ENCODE data around the gene HASPIN.
A peak's percentile ranks its signal among the peaks of the same experiment; 100 is the strongest.

Gene HASPIN

GRCh38 chr17:3723556-3724377 is at the start of gene HASPIN:
TSS of gene HASPIN (plus strand) at chr17:3723903. CDS start at chr17:3723936, 33 bp downstream.
- peak; percentile 99 for DNase-seq (ENCODE audit: low spot score)
- TF ChIP-seq CTCF (IDR thresholded peaks at IDR 0.05; ENCODE audit: borderline replicate concordance, control extremely low read depth, extremely low read depth, insufficient read depth, missing control alignments), result no peak
- in situ Hi-C loops (cut with MboI; ENCODE audit: low sequenced_read_pairs, unreplicated experiment), result no loop called here

- TF ChIP-seq CTCF (IDR thresholded peaks at IDR 0.05; ENCODE audit: borderline replicate concordance, control extremely low read depth, extremely low read depth, insufficient read depth, missing control alignments), result no peak
- in situ Hi-C loops (cut with MboI; ENCODE audit: low sequenced_read_pairs, unreplicated experiment), result no loop called here
- no peak for DNase-seq (ENCODE audit: low spot score)
These were observed 47.8 kb upstream of the HASPIN start for GRCh38 chr17:3675886-3676285.

- TF ChIP-seq CTCF (IDR thresholded peaks at IDR 0.05; ENCODE audit: borderline replicate concordance, control extremely low read depth, extremely low read depth, insufficient read depth, missing control alignments), result no peak
These were observed 45.4 kb upstream of the HASPIN start for GRCh38 chr17:3678095-3678820.

GRCh38 chr17:3678821-3679530 is 44.7 kb upstream of the HASPIN start:
- in situ Hi-C loops (cut with MboI; ENCODE audit: low sequenced_read_pairs, unreplicated experiment), result no loop called here
- no peak for DNase-seq (ENCODE audit: low spot score)
- no peak for TF ChIP-seq CTCF (IDR thresholded peaks at IDR 0.05; ENCODE audit: borderline replicate concordance, control extremely low read depth, extremely low read depth, insufficient read depth, missing control alignments)

More at GRCh38 chr17:3678095-3678820, 45.4 kb upstream of the HASPIN start:
- no peak for DNase-seq (ENCODE audit: low spot score)
- in situ Hi-C loops (cut with MboI; ENCODE audit: low sequenced_read_pairs, unreplicated experiment), result no loop called here

- in situ Hi-C loops (cut with MboI; ENCODE audit: low sequenced_read_pairs, unreplicated experiment), result no loop called here
- DNase-seq (ENCODE audit: low spot score), result no peak
- no peak for TF ChIP-seq CTCF (IDR thresholded peaks at IDR 0.05; ENCODE audit: borderline replicate concordance, control extremely low read depth, extremely low read depth, insufficient read depth, missing control alignments)
These were observed 44.1 kb upstream of the HASPIN start for GRCh38 chr17:3679531-3680126.

GRCh38 chr17:3681057-3681456 is 42.6 kb upstream of the HASPIN start:
- no peak for DNase-seq (ENCODE audit: low spot score)
- no peak for TF ChIP-seq CTCF (IDR thresholded peaks at IDR 0.05; ENCODE audit: borderline replicate concordance, control extremely low read depth, extremely low read depth, insufficient read depth, missing control alignments)
- in situ Hi-C loops (cut with MboI; ENCODE audit: low sequenced_read_pairs, unreplicated experiment), result no loop called here

Measured in GM13976 (cell line).